ENCODE measurements around the gene CNDP2.

CNDP2 gene

GRCh38 chr18:74456017-74456348 lies 40.2 kb upstream of the CNDP2 start:
- ATAC-seq, result no peak

GRCh38 chr18:74456349-74457042 lies 39.7 kb upstream of the CNDP2 start:
- TF ChIP-seq TCF4 (CRISPR knock-in tag; IDR thresholded peaks at IDR 0.05; ENCODE audit: borderline replicate concordance) (no peak), ZNF70 (CRISPR knock-in tag; IDR thresholded peaks at IDR 0.05) (no peak), CREB5 (CRISPR knock-in tag; IDR thresholded peaks at IDR 0.05; ENCODE audit: low read depth) (no peak), SNAI2 (CRISPR knock-in tag; IDR thresholded peaks at IDR 0.05) (no peak)
- no peak for ATAC-seq

More at GRCh38 chr18:74456017-74456348, 40.2 kb upstream of the CNDP2 start:
- TF ChIP-seq RARB (CRISPR knock-in tag; IDR thresholded peaks at IDR 0.05) (no peak), CSRNP3 (CRISPR knock-in tag; IDR thresholded peaks at IDR 0.05) (no peak), TCF4 (CRISPR knock-in tag; IDR thresholded peaks at IDR 0.05; ENCODE audit: borderline replicate concordance) (no peak), GLIS3 (CRISPR knock-in tag; IDR thresholded peaks at IDR 0.05) (no peak), PATZ1 (CRISPR knock-in tag; IDR thresholded peaks at IDR 0.05; ENCODE audit: borderline replicate concordance) (no peak), ZFP30 (CRISPR knock-in tag; IDR thresholded peaks at IDR 0.05) (no peak), BACH2 (CRISPR knock-in tag; IDR thresholded peaks at IDR 0.05; ENCODE audit: borderline replicate concordance) (no peak), ZNF70 (CRISPR knock-in tag; IDR thresholded peaks at IDR 0.05) (no peak), ZC3H10 (CRISPR knock-in tag; IDR thresholded peaks at IDR 0.05) (no peak), ZFP3 (CRISPR knock-in tag; IDR thresholded peaks at IDR 0.05) (no peak), PPARA (CRISPR knock-in tag; IDR thresholded peaks at IDR 0.05; ENCODE audit: borderline replicate concordance) (no peak), ZNF8 (CRISPR knock-in tag; IDR thresholded peaks at IDR 0.05) (no peak), POU6F1 (CRISPR knock-in tag; IDR thresholded peaks at IDR 0.05; ENCODE audit: borderline replicate concordance, low read depth) (no peak), ESRRG (CRISPR knock-in tag; IDR thresholded peaks at IDR 0.05) (no peak), ZNF565 (CRISPR knock-in tag; conservative IDR thresholded peaks at IDR 0.05; ENCODE audit: low read depth) (no peak), SNAI2 (CRISPR knock-in tag; IDR thresholded peaks at IDR 0.05) (no peak), TSHZ2 (CRISPR knock-in tag; IDR thresholded peaks at IDR 0.05) (no peak)

- ATAC-seq, result no peak
- no peak for TF ChIP-seq ARNTL (CRISPR knock-in tag; IDR thresholded peaks at IDR 0.05; ENCODE audit: borderline replicate concordance, low read depth)
- TF ChIP-seq ZNF70 (CRISPR knock-in tag; IDR thresholded peaks at IDR 0.05), result no peak
- no peak for TF ChIP-seq GLIS3 (CRISPR knock-in tag; IDR thresholded peaks at IDR 0.05)
- TF ChIP-seq ESRRG (CRISPR knock-in tag; IDR thresholded peaks at IDR 0.05), result no peak
- no peak for TF ChIP-seq SNAI2 (CRISPR knock-in tag; IDR thresholded peaks at IDR 0.05)
- no peak for TF ChIP-seq CSDC2 (CRISPR knock-in tag; IDR thresholded peaks at IDR 0.05)
- no peak for TF ChIP-seq TCF4 (CRISPR knock-in tag; IDR thresholded peaks at IDR 0.05; ENCODE audit: borderline replicate concordance)
- TF ChIP-seq ISL1 (CRISPR knock-in tag; IDR thresholded peaks at IDR 0.05), result no peak
- TF ChIP-seq ZNF8 (CRISPR knock-in tag; IDR thresholded peaks at IDR 0.05), result no peak
- no peak for TF ChIP-seq PPARA (CRISPR knock-in tag; IDR thresholded peaks at IDR 0.05; ENCODE audit: borderline replicate concordance)
- TF ChIP-seq BACH2 (CRISPR knock-in tag; IDR thresholded peaks at IDR 0.05; ENCODE audit: borderline replicate concordance), result no peak
- no peak for TF ChIP-seq ZNF565 (CRISPR knock-in tag; conservative IDR thresholded peaks at IDR 0.05; ENCODE audit: low read depth)
- TF ChIP-seq ZFP3 (CRISPR knock-in tag; IDR thresholded peaks at IDR 0.05), result no peak
- no peak for TF ChIP-seq ZC3H10 (CRISPR knock-in tag; IDR thresholded peaks at IDR 0.05)
- TF ChIP-seq ZFP30 (CRISPR knock-in tag; IDR thresholded peaks at IDR 0.05), result no peak
- no peak for TF ChIP-seq POU6F1 (CRISPR knock-in tag; IDR thresholded peaks at IDR 0.05; ENCODE audit: borderline replicate concordance, low read depth)
Observed at GRCh38 chr18:74457043-74457724, 39.0 kb upstream of the CNDP2 start, which contains the start of gene DIPK1C. Gene DIPK1C, minus strand, starts transcription at chr18:74457308. Its CDS starts 49 bp downstream, at chr18:74457259.

All from SK-N-SH treated with all-trans-retinoic acid at 6 μM for 48 hours (cell line).